ENCODE measurements around the gene PCDHGA7. TPM values are rescaled to one million over a fixed set of nuclear protein-coding genes. Genes with fewer than 3 reads are reported as not detected.
"Not testable (repeated sequence)": the region's sequence is repeated elsewhere in the genome, so short reads cannot be mapped to it uniquely, and the experiment has no call there.

PCDHGA7 gene
- total and polyA plus RNA-seq, 2 experiments from 2014 or later: 0.20 to 1.0 TPM

DNA sequence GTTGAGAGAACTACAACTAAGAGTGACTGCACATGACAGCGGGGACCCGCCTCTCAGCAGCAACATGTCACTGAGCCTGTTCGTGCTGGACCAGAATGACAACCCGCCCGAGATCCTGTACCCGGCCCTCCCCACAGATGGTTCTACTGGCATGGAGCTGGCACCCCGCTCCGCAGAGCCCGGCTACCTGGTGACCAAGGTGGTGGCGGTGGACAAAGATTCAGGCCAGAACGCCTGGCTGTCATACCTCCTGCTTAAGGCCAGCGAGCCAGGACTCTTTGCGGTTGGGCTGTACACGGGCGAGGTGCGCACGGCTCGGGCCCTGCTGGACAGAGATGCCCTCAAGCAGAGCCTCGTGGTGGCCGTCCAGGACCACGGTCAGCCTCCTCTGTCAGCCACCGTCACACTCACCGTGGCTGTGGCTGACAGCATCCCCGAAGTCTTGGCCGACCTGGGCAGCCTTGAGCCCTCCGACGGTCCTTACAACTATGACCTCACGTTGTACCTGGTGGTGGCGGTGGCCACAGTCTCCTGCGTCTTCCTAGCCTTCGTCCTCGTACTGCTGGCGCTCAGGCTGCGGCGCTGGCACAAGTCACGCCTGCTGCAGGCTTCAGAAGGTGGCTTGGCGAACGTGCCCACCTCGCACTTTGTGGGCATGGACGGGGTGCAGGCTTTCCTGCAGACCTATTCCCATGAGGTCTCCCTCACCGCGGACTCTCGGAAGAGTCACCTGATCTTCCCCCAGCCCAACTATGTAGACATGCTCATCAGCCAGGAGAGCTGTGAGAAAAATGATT, 2.1 kb downstream of the PCDHGA7 start:
- H3K27me3 ChIP-seq: no peaks in the 10 kb centered on the region
- no peaks in the 10 kb centered on the region for H3K4me1 ChIP-seq (ENCODE audit: low read depth)
- H3K9me3 ChIP-seq (ENCODE audit: low read depth): no peaks in the 10 kb centered on the region
- DNase-seq (ENCODE audit: low read depth in 1 of 2, low spot score in 1 of 2): no peak
- TF ChIP-seq, protein P1, sequence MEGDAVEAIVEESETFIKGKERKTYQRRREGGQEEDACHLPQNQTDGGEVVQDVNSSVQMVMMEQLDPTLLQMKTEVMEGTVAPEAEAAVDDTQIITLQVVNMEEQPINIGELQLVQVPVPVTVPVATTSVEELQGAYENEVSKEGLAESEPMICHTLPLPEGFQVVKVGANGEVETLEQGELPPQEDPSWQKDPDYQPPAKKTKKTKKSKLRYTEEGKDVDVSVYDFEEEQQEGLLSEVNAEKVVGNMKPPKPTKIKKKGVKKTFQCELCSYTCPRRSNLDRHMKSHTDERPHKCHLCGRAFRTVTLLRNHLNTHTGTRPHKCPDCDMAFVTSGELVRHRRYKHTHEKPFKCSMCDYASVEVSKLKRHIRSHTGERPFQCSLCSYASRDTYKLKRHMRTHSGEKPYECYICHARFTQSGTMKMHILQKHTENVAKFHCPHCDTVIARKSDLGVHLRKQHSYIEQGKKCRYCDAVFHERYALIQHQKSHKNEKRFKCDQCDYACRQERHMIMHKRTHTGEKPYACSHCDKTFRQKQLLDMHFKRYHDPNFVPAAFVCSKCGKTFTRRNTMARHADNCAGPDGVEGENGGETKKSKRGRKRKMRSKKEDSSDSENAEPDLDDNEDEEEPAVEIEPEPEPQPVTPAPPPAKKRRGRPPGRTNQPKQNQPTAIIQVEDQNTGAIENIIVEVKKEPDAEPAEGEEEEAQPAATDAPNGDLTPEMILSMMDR (IDR thresholded peaks at IDR 0.05; ENCODE audit: low read depth, low read length): no peak
- no peak overlapping the region for H3K4me3 ChIP-seq
- H3K36me3 ChIP-seq: no peaks in the 10 kb centered on the region
- H3K27ac ChIP-seq: no peak overlapping the region

GRCh38 chr5:141387557-141388311, 5.2 kb downstream of the PCDHGA7 start, which contains the start of gene PCDHGB4:
Gene PCDHGB4 (plus strand): TSS chr5:141387698. CDS start chr5:141387885, 187 bp downstream.
- not testable (repeated sequence) for H3K4me1 ChIP-seq (ENCODE audit: low read depth); H3K27me3 ChIP-seq; H3K27ac ChIP-seq; H3K36me3 ChIP-seq; H3K9me3 ChIP-seq (ENCODE audit: low read depth)
- DNase-seq (ENCODE audit: low read depth in 1 of 2, low spot score in 1 of 2): peak; percentile 44 to 50
- TF ChIP-seq, protein P1 (IDR thresholded peaks at IDR 0.05; ENCODE audit: low read depth, low read length): peak; percentile 50
- peak within 1 kb of the TSS; percentile 33 for H3K4me3 ChIP-seq

- TF ChIP-seq, protein P1 (IDR thresholded peaks at IDR 0.05; ENCODE audit: low read depth, low read length): no peak
Observed at GRCh38 chr5:141388661-141389060, 6.1 kb downstream of the PCDHGA7 start.

GRCh38 chr5:141389153-141390042, 6.9 kb downstream of the PCDHGA7 start:
- Histone ChIP-seq H3K4me3 (no peak overlapping the region), H3K27me3 (no peaks in the 10 kb centered on the region), H3K36me3 (no peaks in the 10 kb centered on the region), H3K9me3 (ENCODE audit: low read depth) (peaks cover 7% of the 10 kb centered on the region), H3K27ac (no peak overlapping the region), H3K4me1 (ENCODE audit: low read depth) (no peaks in the 10 kb centered on the region)
- no peak for DNase-seq (ENCODE audit: low read depth in 1 of 2, low spot score in 1 of 2)
- TF ChIP-seq, protein P1 (IDR thresholded peaks at IDR 0.05; ENCODE audit: low read depth, low read length): no peak

More at GRCh38 chr5:141388661-141389060, 6.1 kb downstream of the PCDHGA7 start:
- no peaks in the 10 kb centered on the region for H3K36me3 ChIP-seq
- H3K9me3 ChIP-seq (ENCODE audit: low read depth): peaks cover 7% of the 10 kb centered on the region
- H3K27me3 ChIP-seq: no peaks in the 10 kb centered on the region
- no peaks in the 10 kb centered on the region for H3K4me1 ChIP-seq (ENCODE audit: low read depth)
- DNase-seq (ENCODE audit: low read depth in 1 of 2, low spot score in 1 of 2): no peak
- H3K27ac ChIP-seq: no peak overlapping the region
- no peak overlapping the region for H3K4me3 ChIP-seq

All from cardiac muscle cell (in vitro differentiated cells and primary cell).